Measurements from ENCODE around the gene DDIT4. TPM values are rescaled to one million over a fixed set of nuclear protein-coding genes. Genes with fewer than 3 reads are reported as not detected.

Gene DDIT4
- total and polyA plus RNA-seq, 9 of the 15 experiments (the other 6 are each of a cell fraction or from before 2014, with no cell fraction given) = 8.2 to 675 (median 159) TPM

GRCh38 chr10:72276421-72277339 lies 3.0 kb downstream of the DDIT4 start (continued):
- TF ChIP-seq PATZ1 (CRISPR knock-in tag; IDR thresholded peaks at IDR 0.05; ENCODE audit: borderline replicate concordance) = peak; percentile 70; the same call in 1 of the 2 replicates
- TF ChIP-seq MTA2 (IDR thresholded peaks at IDR 0.05; ENCODE audit: low read depth) = no peak
- peak; percentile 92 for TF ChIP-seq NFATC3 (IDR thresholded peaks at IDR 0.05)
- peak; percentile 54 for TF ChIP-seq RBM22 (IDR thresholded peaks at IDR 0.05; ENCODE audit: low read depth, low read length, poor library complexity, severe bottlenecking)
- TF ChIP-seq SMARCA5 (IDR thresholded peaks at IDR 0.05) = no peak
- no peak for TF ChIP-seq ZBTB1 (CRISPR knock-in tag; IDR thresholded peaks at IDR 0.05; ENCODE audit: borderline replicate concordance, low read depth)
- TF ChIP-seq IRF2 (CRISPR knock-in tag; IDR thresholded peaks at IDR 0.05) = no peak
- TF ChIP-seq ZNF780A (CRISPR knock-in tag; IDR thresholded peaks at IDR 0.05) = peak; percentile 92
- TF ChIP-seq ZNF740 (CRISPR knock-in tag; IDR thresholded peaks at IDR 0.05) = no peak
- no peak for TF ChIP-seq ZNF740 (tag; IDR thresholded peaks at IDR 0.05)
- TF ChIP-seq RNF2 (IDR thresholded peaks at IDR 0.05) = no peak
- TF ChIP-seq ATF2 (CRISPR knock-in tag; IDR thresholded peaks at IDR 0.05) = no peak
- peak; percentile 82; the same call in 1 of the 2 replicates for TF ChIP-seq ERF (CRISPR knock-in tag; IDR thresholded peaks at IDR 0.05)
- TF ChIP-seq KDM5B (IDR thresholded peaks at IDR 0.05; ENCODE audit: insufficient replicate concordance, low read depth, low read length) = peak; percentile 98
- TF ChIP-seq YY1 (IDR thresholded peaks at IDR 0.05; ENCODE audit: borderline replicate concordance in 1 of 3, control insufficient read depth in 1 of 3, extremely low read depth in 1 of 3, insufficient read depth in 3 of 3, insufficient read length in 1 of 3, insufficient replicate concordance in 2 of 3, low read depth in 1 of 3, low read length in 2 of 3) = no peak
- TF ChIP-seq TFAM (CRISPR knock-in tag; conservative IDR thresholded peaks at IDR 0.05) = no peak
- no peak for TF ChIP-seq SAFB2 (IDR thresholded peaks at IDR 0.05; ENCODE audit: borderline replicate concordance, low read depth, low read length, severe bottlenecking)
